Measurements from ENCODE around the gene SUPT6H.
"Not testable (repeated sequence)": the region's sequence is repeated elsewhere in the genome, so short reads cannot be mapped to it uniquely, and the experiment has no call there.

The SUPT6H gene

DNA sequence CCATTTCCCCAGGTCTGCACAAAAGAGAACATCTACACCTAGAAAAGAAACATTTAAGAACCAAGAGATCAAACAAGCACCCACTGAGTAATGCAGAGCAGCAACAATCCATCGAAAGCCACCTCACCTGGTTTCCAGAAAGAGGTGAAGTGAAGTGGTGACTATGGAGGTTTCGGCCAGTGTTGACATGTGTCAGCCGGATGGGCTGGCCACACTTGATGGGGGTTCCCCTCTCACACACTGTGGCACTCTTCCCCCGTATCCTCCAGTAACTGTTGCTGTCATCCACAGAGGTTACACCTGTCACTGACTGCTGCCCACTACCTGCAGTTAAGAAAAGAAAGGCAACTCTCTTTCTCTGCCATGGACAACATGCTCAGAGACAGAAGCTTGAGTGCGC lies 6.8 kb upstream of the SUPT6H start:
- DNase-seq = no peak

DNA sequence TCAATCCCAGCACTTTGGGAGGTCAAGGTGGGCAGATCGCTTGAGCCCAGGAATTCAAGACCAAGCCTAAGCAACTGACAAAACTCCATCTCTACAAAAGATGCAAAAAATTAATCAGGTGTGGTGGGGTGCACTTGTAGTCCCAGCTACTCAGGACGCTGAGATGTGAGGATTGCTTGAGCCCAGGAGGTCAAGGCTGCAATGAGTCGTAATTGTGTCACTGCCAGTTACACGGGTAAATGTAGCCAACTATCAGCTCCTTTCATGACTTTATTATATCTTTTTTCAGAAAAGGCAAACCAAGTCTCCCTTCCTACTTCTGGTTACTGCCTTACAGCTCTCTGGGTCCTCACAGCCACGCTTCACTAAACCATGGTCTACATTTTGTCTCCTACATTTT lies 4.2 kb upstream of the SUPT6H start:
- no peak for DNase-seq

GRCh38 chr17:28658342-28658741 lies 3.7 kb upstream of the SUPT6H start:
- DNase-seq = not testable (repeated sequence)

GRCh38 chr17:28658766-28659496 lies 3.1 kb upstream of the SUPT6H start:
- not testable (repeated sequence) for DNase-seq

- DNase-seq = not testable (repeated sequence)
Observed at GRCh38 chr17:28659497-28659881, 2.5 kb upstream of the SUPT6H start.

DNA sequence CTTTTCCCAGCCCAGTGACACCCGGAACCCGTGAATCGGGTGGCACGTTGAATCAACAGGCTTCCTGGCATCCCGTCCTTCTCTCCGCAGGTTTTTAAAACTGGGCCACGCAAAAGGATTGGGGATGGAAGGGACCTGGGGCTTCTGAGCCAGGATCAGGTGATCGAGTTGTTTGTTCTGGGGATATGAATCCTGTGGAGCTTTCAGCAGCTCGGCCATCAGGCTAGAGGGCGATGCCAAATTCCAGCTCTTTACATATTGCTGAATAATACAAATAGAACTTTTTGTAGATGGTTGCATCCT lies 473 bp downstream of the SUPT6H start:
- DNase-seq = no peak

DNA sequence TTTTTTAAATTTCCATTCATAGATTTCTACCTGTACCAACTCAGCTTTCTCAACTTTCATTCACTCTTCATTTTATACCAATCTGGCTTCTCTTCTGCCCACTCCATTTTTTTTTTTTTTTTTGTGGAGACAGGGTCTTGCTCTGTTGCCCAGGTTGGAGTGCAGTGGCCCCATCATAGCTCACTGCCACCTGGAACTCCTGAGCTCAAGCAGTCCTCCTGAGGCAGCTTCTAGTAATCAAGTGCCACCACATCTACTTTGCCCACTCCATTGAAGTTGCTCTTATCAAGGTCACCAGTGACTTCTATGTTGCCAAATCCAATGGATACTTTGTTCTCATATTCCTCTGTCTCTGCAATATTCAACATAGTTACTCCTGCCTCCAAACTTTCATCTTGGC lies 1.7 kb downstream of the SUPT6H start:
- DNase-seq = no peak

DNA sequence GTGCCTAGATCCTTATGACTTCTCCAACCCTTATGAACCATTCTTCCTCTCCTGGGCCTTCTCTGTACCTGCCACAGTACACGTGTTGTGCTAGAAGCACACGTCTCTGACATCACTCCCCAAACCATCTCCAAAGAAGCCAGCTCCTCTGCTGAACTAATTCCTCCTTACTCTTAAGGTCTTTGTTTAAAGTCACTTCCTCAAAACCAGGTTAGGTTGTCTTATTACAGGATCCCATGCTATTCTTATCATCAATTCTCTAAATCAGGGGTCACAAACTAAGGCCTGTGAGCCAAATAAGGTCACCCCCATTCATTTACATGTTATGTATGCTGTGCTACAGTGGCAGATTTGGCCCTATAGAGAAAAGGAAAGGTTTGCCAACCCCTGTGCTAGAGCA lies 4.0 kb downstream of the SUPT6H start:
- no peak for DNase-seq

- no peak for DNase-seq
Observed at GRCh38 chr17:28667870-28668269, 5.9 kb downstream of the SUPT6H start.

DNA sequence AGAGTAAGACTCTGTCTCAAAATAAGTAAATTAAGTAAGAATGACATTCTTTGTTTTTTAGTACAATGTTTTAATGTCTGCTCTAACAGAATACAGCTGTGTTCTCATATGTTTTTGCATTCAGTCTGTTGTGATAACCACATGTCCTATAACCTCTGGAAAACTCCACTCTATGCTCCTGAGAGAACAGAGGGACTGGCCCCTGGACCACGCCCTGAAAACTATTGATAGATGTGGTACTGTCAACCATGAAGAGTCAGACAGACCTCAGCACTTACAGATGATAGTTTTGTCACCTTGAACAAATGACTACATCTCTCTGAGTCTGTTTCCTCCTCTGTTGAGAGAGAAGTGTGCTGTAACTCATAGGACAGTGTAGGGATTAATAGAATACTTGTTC lies 7.9 kb downstream of the SUPT6H start:
- no peak for DNase-seq

DNA sequence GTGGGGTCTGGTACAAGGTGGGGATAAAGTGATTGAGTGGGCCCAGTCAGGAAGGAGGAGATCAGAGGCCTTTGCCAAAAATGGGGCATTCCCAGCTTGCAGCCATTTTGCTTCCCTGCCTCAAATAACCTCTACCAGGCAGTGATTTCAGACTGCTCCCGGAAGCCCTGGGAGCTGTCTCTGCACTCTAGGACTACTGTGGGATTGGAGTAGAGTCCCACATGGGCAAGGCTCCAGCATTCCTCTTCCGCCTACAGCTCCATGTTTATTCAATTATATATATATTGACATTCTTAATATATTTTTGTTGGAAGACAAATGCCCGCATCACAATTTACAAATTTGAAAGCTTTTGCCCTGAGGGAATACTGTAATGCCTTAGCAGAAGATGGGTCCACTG lies 13.5 kb downstream of the SUPT6H start:
- DNase-seq = no peak

- DNase-seq = no peak
Observed at GRCh38 chr17:28675980-28676379, 14.0 kb downstream of the SUPT6H start.

DNA sequence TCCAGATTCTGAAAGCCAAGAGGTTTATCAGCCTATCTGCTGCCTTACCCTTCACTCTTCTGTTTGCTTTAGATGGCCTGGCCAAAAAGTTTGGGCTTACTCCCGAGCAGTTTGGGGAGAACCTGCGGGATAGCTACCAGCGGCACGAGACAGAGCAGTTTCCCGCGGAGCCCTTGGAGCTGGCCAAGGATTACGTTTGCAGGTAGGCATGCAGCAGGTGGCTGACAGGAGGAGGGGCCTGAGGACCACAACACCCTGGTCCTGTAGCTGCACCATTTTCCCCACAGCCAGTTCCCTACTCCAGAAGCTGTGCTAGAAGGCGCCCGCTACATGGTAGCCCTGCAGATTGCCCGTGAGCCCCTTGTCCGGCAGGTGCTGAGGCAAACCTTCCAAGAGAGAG lies 20.6 kb downstream of the SUPT6H start:
- DNase-seq = no peak

- no peak for DNase-seq
Observed at GRCh38 chr17:28684963-28685362, 23.0 kb downstream of the SUPT6H start.

DNA sequence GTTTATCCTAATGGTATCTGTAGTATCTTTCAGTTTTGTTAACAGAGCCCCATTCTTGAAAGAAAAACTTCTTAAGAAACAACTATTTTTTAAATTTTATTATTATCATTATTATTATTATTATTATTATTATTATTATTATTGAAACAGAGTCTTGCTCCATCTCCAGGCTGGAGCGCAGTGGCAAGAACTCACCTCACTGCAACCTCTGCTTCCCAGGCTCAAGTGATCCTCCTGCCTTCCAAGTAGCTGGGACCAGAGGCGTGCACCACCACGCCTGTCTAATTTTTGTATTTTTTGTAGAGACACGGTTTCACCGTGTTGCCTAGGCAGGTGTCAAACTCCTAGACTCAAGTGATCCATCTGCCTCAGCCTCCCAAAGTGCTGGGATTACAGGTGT lies 23.4 kb downstream of the SUPT6H start:
- no peak for DNase-seq

GRCh38 chr17:28686296-28686695 lies 24.3 kb downstream of the SUPT6H start:
- no peak for DNase-seq

- no peak for DNase-seq
Observed at GRCh38 chr17:28688481-28688880, 26.5 kb downstream of the SUPT6H start.

DNA sequence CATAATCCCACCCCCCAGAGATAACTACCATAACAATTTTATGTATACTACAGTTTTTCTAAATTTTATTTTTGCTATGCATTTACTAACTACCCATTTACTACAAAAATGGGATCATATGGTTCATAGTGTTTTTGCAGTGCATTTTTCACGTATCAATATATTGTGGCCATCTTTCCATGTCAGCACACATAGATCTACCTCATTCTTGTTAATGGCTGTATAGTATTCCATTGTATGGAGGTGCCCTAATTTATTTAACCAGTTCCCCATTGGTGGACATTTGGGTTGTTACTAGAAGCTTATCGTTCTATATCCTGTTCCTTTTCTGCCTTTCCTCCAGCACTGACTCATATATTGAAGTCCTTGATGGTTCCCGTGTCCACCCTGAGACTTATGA lies 27.0 kb downstream of the SUPT6H start:
- no peak for DNase-seq

- DNase-seq = no peak
Observed at GRCh38 chr17:28693869-28694268, 31.9 kb downstream of the SUPT6H start.

DNA sequence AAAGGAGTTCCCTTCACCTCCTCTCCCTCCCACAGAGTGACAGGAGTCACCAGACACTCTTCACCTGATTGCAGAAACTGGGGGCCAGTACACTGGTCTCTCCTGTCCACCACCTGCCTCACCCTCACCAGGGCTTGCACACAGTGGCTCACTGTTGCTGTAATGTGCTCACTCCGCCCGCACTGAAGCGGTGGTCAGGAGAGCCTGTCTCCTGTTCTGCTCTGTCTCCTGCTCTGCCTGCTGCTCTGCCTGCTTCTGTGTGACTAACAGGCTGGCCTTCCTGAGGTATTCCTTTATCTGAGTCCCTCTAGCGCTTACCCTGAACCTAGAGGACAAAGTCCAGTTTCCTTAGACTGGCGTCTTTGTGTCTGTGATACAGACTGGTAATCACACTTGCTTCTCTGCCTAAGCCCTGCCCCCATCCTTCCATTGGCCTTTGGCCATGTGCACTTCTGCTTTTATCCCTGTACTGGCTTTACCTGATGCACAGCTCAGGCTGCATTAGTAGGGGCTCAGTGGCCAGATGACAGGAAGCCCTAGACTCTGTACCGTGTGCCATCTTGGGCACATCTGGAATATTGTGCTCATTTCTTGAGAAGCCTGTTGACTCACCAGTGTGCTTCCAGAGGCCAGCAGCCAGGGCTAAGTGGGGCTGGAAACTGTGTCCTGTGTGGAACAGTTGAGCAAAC lies 36.4 kb downstream of the SUPT6H start:
- no peak for DNase-seq

DNA sequence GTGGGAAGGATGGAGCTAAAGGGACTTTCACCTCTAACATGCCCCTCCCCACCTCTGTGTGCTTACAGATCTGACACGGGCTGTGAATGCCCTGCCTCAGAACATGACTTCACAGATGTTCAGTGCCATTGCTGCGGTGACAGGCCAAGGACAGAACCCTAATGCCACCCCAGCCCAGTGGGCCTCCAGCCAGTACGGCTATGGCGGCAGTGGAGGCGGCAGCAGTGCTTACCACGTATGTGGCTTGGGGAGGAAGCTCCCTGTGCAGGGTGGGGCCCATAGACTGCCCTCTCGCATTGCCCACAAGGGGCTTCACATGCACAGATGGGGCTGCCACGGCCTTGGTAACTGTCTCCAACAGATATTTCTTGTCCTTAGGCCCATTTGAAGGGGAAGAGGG lies 38.3 kb downstream of the SUPT6H start:
- no peak for DNase-seq

DNA sequence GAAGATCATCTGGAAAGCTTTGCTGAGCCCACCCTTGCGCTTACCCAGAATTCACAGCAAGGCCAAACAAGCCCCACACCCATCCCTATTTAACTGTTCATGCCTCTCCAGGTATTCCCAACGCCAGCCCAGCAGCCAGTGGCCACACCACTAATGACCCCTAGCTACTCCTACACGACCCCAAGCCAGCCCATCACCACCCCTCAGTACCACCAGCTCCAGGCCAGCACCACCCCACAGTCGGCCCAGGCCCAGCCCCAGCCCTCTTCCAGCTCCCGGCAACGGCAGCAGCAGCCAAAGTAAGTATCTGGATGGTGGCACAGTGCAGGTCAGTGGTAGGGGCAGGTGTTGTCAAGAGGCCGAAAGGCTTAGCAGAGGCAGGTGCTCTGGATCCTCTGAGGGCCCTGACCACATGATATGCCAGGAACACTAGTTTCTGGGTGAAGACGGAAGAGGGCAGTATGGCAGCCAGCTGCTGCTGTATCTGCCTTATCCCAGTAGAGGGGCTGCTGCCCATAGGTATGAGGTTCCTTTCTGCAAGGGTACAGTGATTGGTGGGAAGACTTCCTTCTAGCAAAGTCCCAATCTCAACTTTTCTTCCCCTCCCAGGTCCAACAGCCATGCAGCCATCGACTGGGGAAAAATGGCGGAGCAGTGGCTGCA lies 39.0 kb downstream of the SUPT6H start:
- no peak for DNase-seq

GRCh38 chr17:28702026-28702751 lies 40.2 kb downstream of the SUPT6H start:
- DNase-seq = no peak

- DNase-seq = no peak
Observed at GRCh38 chr17:28702752-28703150, 40.7 kb downstream of the SUPT6H start.

All from activated naive CD4-positive, alpha-beta T cell (primary cell).